Measurements from ENCODE around the gene CD1C. TPM values are rescaled to one million over a fixed set of nuclear protein-coding genes. Genes with fewer than 3 reads are reported as not detected.

CD1C gene
- not detected in 5 replicates for total RNA-seq (2022; extraction: Qiagen RNA extraction; ENCODE audit: low read depth)

GRCh38 chr1:158289811-158290210 lies at the start of gene CD1C:
Gene CD1C, plus strand, starts transcription at chr1:158289923. Its CDS starts 142 bp downstream, at chr1:158290065.

GRCh38 chr1:158331481-158332150 lies 41.9 kb downstream of the CD1C start, which contains the start of gene CD1B:
Gene CD1B, minus strand, starts transcription at chr1:158331531. Its CDS starts 108 bp downstream, at chr1:158331423.

Other genes with a start within 250 kb of the CD1C start
- 0.05 to 0.08 TPM (median 0.07 TPM) in 3 of 5 replicates, not detected in the others for gene CD1D, start 109.0 kb upstream of the CD1C start, total RNA-seq (2022; extraction: Qiagen RNA extraction; ENCODE audit: low read depth)
- not detected in 5 replicates for gene CD1A, start 35.5 kb upstream of the CD1C start, total RNA-seq (2022; extraction: Qiagen RNA extraction; ENCODE audit: low read depth)
- not detected in 5 replicates for gene CD1B, start 41.6 kb downstream of the CD1C start, total RNA-seq (2022; extraction: Qiagen RNA extraction; ENCODE audit: low read depth)
- gene CD1E, start 64.0 kb downstream of the CD1C start, total RNA-seq (2022; extraction: Qiagen RNA extraction; ENCODE audit: low read depth) = not detected in 5 replicates
- gene OR10T2, start 109.5 kb downstream of the CD1C start, total RNA-seq (2022; extraction: Qiagen RNA extraction; ENCODE audit: low read depth) = not detected in 5 replicates
- not detected in 5 replicates for gene OR10K2, start 136.3 kb downstream of the CD1C start, total RNA-seq (2022; extraction: Qiagen RNA extraction; ENCODE audit: low read depth)
- gene OR10K1, start 171.9 kb downstream of the CD1C start, total RNA-seq (2022; extraction: Qiagen RNA extraction; ENCODE audit: low read depth) = not detected in 5 replicates
- gene OR10R2, start 182.3 kb downstream of the CD1C start, total RNA-seq (2022; extraction: Qiagen RNA extraction; ENCODE audit: low read depth) = not detected in 5 replicates

Measured in A549 treated with RU486 at 1 μM for 4 hours (cell line).